Osteoblast (primary cell): ENCODE results near the gene PDK2. TPM values are rescaled to one million over a fixed set of nuclear protein-coding genes. Genes with fewer than 3 reads are reported as not detected.

ENCODE experiments used
- DNase-seq: peaks from one replicate; pipeline ENCODE4 v3.0.0; 2011; ENCODE audit warnings: low spot score, mixed read lengths; ENCODE audit not compliant: insufficient read length; ENCODE audit errors: missing footprints
- H2AFZ ChIP-seq: 2 replicates; pipeline ENCODE4 v1.6.0; 2011; ENCODE audit warnings: mild to moderate bottlenecking, low read length
- H3K27ac ChIP-seq: 2 replicates; pipeline ENCODE4 v1.5.1; 2011; ENCODE audit warnings: mild to moderate bottlenecking, low read depth, low read length, moderate library complexity
- H3K27me3 ChIP-seq: 2 replicates; pipeline ENCODE4 v1.6.0; 2012; ENCODE audit warnings: mild to moderate bottlenecking, control low read depth, inconsistent platforms, low read length, moderate library complexity; ENCODE audit not compliant: insufficient read depth
- H3K36me3 ChIP-seq: 2 replicates; pipeline ENCODE4 v1.5.1; 2011; ENCODE audit warnings: mild to moderate bottlenecking, low read length, control low read depth, moderate library complexity; ENCODE audit not compliant: insufficient read depth
- H3K4me1 ChIP-seq: 2 replicates; pipeline ENCODE4 v1.5.1; 2011; ENCODE audit warnings: mild to moderate bottlenecking, low read length, control low read depth, moderate library complexity; ENCODE audit not compliant: insufficient read depth
- H3K4me2 ChIP-seq: 2 replicates; pipeline ENCODE4 v1.6.0; 2011; ENCODE audit warnings: mild to moderate bottlenecking, low read length; ENCODE audit not compliant: insufficient read depth
- H3K4me3 ChIP-seq: fragments of 200-600 bp; sonication (generic); 3 replicates; pipeline ENCODE4 v1.5.1; 2012; ENCODE audit warnings: mild to moderate bottlenecking, low read length, inconsistent platforms; ENCODE audit not compliant: insufficient read depth
- H3K79me2 ChIP-seq: 2 replicates; pipeline ENCODE4 v1.6.0; 2012; ENCODE audit warnings: mild to moderate bottlenecking, low read length, control low read depth, inconsistent platforms; ENCODE audit not compliant: insufficient read depth
- H3K9me3 ChIP-seq: 2 replicates; pipeline ENCODE4 v1.5.1; 2011; ENCODE audit warnings: low read depth, low read length, control low read depth
- H4K20me1 ChIP-seq: 2 replicates; pipeline ENCODE4 v1.6.0; 2012; ENCODE audit warnings: mild to moderate bottlenecking, low read length, control low read depth; ENCODE audit not compliant: insufficient read depth
- CTCF ChIP-seq: IDR thresholded peaks from 2 replicates; pipeline ENCODE4 v1.5.1; 2011; ENCODE audit warnings: mild to moderate bottlenecking, low read depth, low read length, moderate library complexity; ENCODE audit errors: extremely low read depth
- total RNA-seq: library from RNA; depleted of rRNA; stranded (reverse); fragments of >200 nt; gene quantifications from 2 replicates; pipeline ENCODE4 v1.2.3, GENCODE V29; 2012

The PDK2 gene
- total RNA-seq, 1 donor, result 43.4 TPM

- Histone ChIP-seq H3K36me3 (peaks cover 72% of the 10 kb centered on the region), H3K27me3 (no peaks in the 10 kb centered on the region), H3K4me3 (no peak overlapping the region), H3K9me3 (no peaks in the 10 kb centered on the region), H4K20me1 (peaks cover 4% of the 10 kb centered on the region), H3K27ac (no peak overlapping the region), H3K79me2 (no peaks in the 10 kb centered on the region), H3K4me2 (no peak overlapping the region), H3K4me1 (no peaks in the 10 kb centered on the region), H2AFZ (no peak overlapping the region)
- peak; percentile 96 for DNase-seq
- peak; percentile 94 for TF ChIP-seq CTCF
These were observed 7.8 kb upstream of the PDK2 start for GRCh38 chr17:50087246-50087911.

GRCh38 chr17:50087912-50088405 lies 7.2 kb upstream of the PDK2 start:
- peak; percentile 34 for DNase-seq
- H3K27me3 ChIP-seq, result no peaks in the 10 kb centered on the region
- H3K36me3 ChIP-seq, result peaks cover 66% of the 10 kb centered on the region
- H3K4me2 ChIP-seq, result no peak overlapping the region
- peaks cover 4% of the 10 kb centered on the region for H4K20me1 ChIP-seq
- no peaks in the 10 kb centered on the region for H3K9me3 ChIP-seq
- no peak overlapping the region for H2AFZ ChIP-seq
- H3K79me2 ChIP-seq, result no peaks in the 10 kb centered on the region
- no peak overlapping the region for H3K27ac ChIP-seq
- H3K4me3 ChIP-seq, result no peak overlapping the region
- no peak for TF ChIP-seq CTCF
- H3K4me1 ChIP-seq, result no peaks in the 10 kb centered on the region

GRCh38 chr17:50088952-50089825 lies 6.0 kb upstream of the PDK2 start:
- peak; percentile 49 for DNase-seq
- TF ChIP-seq CTCF, result no peak
- Histone ChIP-seq H3K4me3 (no peak overlapping the region), H3K79me2 (no peaks in the 10 kb centered on the region), H3K27ac (no peak overlapping the region), H3K4me2 (no peak overlapping the region), H4K20me1 (peaks cover 4% of the 10 kb centered on the region), H3K9me3 (no peaks in the 10 kb centered on the region), H3K4me1 (peaks cover 3% of the 10 kb centered on the region), H2AFZ (no peak overlapping the region), H3K36me3 (peaks cover 55% of the 10 kb centered on the region), H3K27me3 (no peaks in the 10 kb centered on the region)

- DNase-seq, result peak; percentile 11
- H2AFZ ChIP-seq, result no peak overlapping the region
- no peak for TF ChIP-seq CTCF
- H4K20me1 ChIP-seq, result peaks cover 4% of the 10 kb centered on the region
- H3K4me1 ChIP-seq, result peaks cover 10% of the 10 kb centered on the region
- H3K27me3 ChIP-seq, result no peaks in the 10 kb centered on the region
- H3K79me2 ChIP-seq, result no peaks in the 10 kb centered on the region
- no peaks in the 10 kb centered on the region for H3K9me3 ChIP-seq
- H3K4me3 ChIP-seq, result no peak overlapping the region
- H3K36me3 ChIP-seq, result peaks cover 46% of the 10 kb centered on the region
- no peak overlapping the region for H3K27ac ChIP-seq
- H3K4me2 ChIP-seq, result no peak overlapping the region
These were observed 5.1 kb upstream of the PDK2 start for GRCh38 chr17:50090071-50090470.
